HT1080 (cell line): ENCODE results near the gene PJA1. TPM values are rescaled to one million over a fixed set of nuclear protein-coding genes. Genes with fewer than 3 reads are reported as not detected.

Experiments
- DNase-seq: peaks from one replicate; pipeline ENCODE4 v3.0.0-alpha.2; 2015; ENCODE audit warnings: low read depth
- total RNA-seq: library from RNA; depleted of rRNA; stranded (reverse); fragments of >200 nt; shearing (Covaris generic); gene quantifications from 2 replicates; pipeline ENCODE4 v1.2.3, GENCODE V29; 2014

Gene PJA1
- total RNA-seq, 1 experiment from 2014 or later = 12.8 TPM

DNA sequence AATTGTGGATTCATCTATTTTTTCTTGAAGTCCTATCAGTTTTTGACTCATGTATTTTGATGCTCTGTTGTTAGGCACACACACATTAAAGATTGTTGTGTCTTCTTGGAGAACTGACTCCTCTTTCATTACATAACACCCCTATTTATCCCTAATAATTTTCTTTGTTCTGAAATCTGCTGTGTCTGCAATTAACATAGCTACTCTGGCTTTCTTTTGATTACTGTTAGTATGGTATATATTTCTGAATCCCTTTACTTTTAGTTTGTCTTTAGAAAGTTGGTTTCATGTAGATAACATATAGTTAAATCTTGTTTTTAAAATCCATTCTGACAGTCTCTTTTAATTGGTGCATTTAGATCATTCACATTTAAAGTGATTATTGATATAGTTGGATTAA is 5.1 kb upstream of the PJA1 start:
- no peak for DNase-seq

DNA sequence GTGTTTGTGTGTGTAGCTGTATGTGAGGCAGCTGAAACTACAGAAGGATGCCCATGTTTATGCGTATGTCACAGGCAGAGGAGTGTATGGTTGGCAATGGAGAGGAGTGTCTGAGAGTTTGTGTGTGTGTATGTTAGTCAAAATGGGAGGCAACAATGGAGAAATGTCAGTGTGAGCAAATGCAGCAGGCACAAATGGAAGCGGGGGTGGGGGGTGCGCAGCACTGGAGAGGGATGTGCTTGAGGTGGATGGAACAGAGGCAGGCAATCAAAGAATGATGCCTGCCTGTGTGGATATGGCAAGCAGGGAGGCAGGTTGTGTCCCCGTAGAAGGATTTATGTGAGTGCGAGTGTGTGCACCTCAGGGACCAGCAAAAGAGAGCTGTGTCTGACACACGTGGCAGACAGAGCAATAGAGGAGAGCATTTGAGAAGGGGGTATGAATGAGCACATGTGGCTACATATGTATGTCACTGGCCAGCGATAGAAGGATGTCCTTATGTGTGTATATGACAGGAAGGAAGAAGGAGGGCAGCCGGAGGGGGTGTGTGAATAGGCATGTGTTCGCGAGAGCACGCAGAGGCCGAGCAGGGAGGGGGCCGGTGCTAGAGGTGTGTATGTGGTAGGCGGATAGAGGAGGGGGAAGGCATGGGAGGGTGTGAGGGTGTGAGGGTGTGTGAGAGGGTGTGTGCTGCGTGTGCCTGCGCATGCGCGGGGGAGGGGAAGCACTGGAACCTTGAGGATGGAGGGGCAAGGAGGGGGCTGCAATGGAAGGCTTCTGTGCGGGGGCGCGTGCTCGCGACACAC is 1.1 kb downstream of the PJA1 start:
- DNase-seq = no peak

DNA sequence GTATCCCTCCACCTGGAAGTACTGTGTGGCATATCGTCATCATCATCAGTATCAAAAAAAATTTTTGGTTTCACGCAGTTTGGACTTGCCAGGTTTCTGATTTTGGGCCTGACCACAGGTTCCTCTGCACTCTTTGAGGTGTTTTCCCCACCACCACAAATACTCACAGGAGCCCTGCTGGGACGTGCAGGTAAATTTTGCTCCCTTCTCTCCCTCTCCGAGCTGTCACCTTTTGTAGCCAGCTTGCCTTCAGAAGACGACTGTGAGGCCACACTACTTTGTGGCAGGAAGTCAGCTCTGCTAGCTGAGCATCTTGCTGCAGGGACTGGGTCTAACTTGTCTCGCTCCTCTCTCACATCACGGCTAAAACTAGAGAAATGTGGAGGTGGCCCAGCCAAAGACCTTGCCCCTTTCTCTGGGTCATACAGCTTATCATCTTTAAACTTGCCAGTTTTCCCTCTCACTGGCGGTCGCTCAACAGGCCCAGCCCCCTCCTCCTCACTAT is 2.8 kb downstream of the PJA1 start:
- no peak for DNase-seq

DNA sequence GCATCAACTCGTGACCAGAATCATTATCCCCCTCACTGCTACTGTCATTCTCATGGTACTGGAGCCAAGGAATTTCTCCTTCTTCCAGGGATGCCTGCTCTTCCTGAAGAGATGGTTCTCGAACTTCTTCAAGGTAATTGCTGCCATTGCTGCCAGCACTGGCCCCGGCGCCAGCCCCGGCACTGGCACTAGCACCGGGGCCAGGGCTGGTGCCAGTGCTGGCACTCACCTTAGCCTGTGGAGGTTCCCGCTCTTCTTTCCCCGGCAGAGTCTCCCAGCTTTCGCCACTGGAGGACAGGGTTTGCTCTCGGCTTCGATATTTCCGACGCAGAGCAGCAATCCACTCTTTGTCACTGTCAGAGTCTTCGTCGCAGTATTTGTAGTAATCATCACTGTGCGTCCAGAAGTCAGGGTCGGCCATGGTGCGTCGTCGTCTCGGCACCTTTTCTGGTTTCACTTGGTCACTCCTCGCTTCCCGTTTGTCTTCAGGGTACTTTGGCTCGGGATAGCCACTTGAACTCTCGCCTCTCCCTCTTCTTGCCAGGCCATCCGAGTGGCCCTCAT is 3.4 kb downstream of the PJA1 start:
- DNase-seq = no peak

DNA sequence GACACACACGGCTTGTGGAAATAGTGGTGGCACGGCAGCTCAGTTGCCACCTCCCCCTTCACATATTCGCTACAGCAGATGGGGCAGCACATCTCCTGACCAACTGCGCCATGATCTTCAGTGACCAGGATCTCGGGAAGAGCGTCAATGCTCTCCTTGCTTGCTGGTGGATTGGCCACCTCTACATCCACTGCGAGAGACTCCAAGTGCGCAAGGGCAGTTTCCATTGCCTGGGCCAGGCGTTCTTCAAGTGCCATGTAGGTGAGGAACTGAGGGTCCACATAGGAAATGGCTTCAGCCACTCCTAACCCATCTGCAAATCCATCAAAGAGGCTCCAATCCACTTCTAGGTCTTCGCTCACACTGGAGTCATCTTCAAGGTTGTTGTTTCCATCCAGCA is 3.9 kb downstream of the PJA1 start:
- no peak for DNase-seq

DNA sequence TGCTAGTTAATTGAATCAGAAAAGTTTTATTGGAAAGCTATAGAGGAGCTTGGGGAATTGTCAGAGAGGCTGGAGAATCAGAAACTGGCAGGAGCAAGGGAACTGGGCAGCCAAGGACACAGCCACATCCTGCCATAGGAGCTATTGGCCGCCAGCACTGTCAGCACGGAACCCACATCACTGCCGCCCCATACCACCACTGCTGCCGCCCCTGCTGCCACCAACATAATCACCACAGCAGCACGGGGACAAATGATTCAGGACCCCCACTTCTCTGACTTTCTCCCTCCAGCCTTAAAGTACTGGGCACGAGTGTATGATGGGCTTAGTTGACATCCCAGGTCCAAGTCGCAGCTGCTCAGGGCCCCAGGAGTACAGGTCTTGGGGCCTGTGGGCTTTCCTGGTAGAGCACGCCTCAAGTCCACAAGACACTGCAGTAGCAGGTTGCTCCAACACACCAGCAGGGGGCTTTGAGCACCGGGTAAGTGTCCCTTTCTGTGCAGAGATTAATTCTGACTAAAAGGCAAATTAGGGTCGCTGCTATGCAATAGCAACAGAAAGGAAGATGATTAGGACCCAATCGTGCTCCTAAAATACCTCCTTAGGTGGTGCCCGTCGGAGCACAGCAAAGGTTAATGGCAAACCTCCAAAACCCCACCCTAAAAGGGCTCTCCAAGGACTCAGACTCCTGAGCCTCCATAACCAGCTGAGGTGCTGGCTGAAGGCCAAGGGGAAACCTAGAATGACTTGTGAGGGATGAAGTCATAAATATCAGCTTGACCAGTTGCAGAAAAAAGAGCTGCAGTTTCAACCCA is 6.9 kb downstream of the PJA1 start:
- DNase-seq = peak; percentile 56

DNA sequence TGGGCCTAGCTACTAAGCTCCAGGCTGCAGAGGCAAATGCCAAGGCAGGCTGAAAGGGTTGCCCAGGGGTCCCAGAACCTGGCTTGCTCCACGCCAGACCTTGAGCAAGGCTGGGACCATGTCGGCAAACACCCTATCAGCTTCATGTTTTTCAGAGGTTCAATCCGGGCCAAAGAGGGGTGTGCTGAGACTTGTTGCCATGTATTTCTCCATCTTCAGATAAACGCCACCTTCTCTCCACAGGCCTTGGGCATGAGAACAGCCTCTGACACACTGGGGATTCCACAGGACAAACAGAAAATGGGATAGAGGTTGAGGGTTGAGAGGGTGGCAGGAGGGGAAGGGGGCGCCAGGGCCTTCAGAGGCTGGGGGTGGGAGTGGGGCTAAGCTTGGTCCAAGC is 8.6 kb downstream of the PJA1 start:
- no peak for DNase-seq

DNA sequence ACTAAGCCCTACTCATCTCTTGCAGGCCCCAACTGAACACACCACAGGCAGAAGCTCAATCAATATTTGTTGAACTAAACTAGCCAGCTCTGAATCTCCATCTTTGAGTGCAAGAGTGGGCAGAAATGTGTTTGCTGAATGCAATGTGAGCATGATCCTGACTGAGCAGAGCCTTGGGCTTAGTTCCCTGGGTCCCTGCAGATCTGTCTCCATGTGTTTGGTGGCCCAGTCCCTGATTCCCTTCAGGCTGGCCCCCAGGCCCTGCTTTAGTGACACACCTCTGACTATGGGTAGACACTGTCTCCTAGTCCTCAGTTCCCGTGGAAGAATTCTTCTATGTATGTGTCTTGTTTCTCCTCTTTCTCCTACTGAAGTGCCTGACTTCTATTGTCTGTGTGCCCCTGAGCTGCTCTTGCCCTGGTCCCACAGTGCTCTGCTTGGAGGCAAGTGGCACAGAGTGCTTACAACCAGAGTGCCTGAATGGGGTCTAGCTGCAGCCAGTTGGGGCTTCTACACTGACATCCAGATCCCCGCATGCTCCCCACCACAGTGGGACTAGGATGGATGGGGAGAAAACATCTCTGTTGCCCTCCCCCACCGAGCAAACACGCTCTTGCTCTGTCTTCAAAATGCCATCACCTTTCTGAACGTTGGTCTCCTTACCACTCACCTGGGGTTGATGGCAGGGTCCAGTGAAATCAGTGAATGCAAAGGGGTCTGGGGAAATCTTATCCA is 9.3 kb downstream of the PJA1 start:
- DNase-seq = no peak

DNA sequence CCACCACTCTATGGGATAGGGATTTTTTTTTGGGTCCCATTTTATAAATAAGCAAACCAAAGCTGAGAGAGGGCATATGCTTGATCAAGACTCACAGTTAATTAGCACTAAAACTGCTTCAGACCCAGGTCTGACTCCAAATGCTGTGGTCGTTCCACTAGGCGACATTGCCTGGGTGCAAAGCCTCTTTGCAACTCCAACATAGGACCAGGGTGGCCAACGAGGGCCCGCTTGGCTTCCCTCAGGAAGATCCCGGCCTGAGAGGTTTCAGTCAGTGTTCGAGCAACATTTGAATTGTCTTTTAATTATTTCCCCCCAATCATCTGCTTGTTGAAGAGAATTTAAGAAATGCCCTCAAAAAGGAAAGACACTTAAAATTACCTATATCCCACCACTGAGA is 11.2 kb downstream of the PJA1 start:
- DNase-seq = no peak

DNA sequence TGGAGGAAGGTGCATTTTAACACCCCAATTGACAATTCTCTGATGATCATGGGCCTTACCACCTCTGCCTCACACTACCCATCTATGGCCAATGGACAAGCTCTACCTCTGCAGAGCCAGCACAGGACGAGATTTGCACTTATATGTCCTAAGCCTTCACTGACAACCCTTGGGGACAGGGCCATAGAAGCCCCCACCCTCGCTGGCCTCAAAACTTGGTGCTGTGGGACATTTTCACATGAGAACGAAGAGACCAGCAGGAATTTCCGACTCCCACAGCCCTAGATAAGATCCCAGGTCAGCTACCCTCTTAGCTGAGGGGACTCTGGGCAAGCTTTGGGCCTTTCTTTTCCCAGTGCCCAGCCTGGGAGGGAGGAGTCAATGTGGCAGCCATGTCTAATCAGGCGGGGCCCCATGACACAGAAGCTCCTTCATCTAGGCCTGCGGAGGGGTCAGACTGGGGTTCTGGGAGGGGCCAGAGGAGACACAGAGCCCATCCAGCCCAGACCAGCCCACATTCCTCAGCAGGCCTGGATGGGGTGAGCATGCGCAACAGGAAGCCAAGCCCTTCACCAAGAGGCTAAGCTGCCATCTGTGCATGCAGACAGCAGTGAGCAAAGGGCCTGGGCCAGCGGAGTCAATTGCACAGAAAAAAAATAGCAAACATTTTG is 12.1 kb downstream of the PJA1 start:
- DNase-seq = no peak

DNA sequence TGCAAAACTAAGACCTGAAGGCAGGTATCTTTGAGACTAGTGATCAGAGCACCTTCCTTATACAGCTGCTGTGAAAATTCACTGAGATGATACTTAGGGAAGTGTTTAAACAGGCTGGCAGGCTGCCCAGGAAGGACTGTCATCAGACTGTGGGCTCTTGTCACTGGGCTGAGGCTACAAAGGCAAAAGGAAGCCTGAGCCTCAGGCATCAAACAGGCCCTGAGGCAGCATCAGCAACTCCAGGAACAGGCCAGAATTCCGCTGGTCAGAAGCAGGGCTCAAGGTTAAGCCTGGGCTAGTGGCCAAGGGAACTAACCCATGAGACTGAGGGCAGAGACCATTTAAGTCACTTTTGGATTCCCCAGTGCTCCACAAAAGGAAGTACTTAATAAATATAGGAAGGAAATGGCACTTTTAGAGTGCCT is 12.8 kb downstream of the PJA1 start:
- no peak for DNase-seq

DNA sequence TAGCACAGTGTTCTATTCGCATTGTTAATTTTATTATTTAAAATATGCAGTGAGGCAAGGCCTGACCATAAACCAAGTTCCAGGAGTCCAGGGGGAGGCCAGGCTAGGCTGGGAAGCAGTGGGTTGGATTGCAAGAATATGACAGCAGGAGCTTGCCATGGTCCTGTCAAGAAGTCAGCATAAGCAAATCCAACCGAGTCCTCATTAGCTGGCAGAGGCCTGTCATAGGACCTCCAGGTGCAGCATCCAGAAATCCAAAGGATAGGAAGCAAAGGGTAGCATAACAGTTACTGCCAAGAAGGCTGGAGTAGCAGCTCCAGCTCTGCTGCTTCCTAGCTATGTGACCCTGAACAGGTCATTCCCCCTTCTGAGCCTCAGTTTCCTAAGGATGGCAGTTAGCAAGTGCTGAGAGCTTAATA is 13.4 kb downstream of the PJA1 start:
- DNase-seq = no peak

DNA sequence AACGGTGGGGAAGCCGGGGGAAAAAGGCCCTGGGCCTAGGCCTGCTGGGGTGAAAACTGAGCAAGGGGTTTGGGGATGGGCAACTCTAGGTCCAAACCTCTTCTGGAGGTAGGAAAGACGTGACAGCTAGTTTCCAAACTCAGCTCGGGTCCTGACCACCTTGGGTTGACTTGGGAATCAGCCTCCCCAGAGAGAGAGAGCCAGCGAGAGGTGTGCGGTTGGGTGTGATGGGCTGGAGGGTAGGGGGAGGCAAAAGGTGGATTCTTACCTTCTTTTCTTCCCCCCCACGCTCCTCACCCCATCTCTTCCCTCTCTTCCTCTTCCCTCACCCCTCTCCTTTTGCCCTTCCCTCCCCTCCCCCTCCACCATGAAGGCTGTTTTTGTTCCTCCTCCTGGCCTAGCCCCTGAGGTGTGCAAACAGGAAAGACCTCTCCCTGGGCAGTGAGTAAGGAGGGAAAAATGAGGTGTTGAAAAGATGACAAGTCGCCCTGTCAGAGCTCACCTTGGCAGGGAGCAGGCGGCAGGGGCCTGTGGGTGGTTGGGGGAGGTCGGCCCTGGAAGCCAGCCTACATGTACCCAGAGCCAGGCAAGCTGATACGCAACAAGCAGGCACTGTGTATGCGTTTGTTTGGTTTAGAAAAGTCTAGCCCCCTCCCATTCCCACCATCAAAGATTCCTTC is 14.8 kb downstream of the PJA1 start:
- DNase-seq = no peak

DNA sequence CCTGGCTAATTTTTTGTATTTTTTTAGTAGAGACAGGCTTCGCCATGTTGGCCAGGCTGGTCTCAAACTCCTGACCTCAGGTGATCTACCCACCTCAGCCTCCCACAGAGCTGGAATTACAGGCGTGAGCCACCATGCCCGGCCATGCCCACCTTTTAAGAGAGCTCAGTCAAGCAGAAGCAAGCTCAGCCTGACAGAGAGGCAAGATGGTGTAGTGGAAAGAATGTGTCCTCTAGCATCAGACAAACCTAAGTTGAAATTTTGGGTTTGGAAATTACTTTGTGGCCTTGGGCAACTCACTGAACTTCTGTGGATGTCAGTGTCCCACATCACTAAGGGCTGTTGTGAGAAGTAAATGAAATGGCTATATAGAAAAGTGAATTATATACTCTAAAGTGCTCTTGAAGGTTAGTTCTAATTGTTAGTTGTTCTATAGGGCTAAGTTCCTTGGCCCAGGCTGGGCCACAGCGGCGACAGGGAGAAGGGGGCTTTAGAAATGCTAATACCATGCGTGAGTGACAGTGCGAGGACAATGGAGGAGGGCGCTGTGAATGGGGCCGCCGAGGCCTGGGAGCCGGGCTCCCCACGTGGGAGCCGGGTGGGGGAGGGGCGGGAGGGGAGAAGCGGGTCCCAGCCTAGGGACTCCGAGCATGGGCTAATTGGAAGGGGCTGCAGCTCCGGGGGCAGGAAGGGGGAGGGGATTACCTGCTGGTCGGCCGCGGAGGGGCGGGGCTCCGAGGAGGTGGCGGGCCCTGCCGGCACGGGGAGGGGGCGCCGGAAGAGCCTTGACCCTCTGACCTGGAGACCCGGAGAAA is 15.6 kb downstream of the PJA1 start:
- DNase-seq = no peak

DNA sequence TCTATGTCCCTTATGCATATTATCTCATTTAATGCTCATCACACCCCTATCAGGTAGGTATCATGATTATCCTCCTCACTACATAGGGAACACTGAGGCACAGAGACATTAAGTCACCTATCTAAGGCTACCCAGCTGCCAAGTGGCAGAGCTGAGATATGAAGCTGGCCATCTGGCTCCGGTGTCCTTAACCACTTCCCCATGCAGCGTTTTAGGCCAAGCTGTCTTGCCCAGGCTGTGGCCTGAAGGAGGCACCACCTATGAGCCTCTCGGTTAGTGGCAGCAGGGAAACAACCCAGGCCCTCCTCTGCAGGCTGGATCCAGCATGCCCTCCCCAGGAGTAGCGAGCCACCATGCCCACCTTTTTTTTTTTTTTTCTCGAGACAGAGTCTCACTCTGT is 16.3 kb downstream of the PJA1 start:
- DNase-seq = no peak

DNA sequence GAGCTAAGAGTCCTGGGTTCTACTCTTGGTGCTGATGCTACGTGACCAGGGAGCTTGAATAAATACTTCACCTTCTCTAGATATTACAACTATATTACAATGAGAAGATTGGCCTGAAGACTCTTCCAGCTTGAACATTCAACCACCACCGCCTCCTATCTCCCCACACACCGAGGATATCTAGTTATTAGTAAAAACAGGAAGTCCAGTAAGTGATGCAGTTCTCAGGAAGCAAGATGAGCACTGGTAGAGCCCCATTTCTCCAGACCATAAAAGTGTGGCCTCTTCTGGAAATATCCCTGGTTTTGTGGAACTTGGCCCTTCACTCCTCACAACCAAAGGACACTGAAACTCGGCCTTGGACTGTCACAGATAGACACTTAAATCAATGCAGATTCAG is 18.5 kb downstream of the PJA1 start:
- DNase-seq = no peak

DNA sequence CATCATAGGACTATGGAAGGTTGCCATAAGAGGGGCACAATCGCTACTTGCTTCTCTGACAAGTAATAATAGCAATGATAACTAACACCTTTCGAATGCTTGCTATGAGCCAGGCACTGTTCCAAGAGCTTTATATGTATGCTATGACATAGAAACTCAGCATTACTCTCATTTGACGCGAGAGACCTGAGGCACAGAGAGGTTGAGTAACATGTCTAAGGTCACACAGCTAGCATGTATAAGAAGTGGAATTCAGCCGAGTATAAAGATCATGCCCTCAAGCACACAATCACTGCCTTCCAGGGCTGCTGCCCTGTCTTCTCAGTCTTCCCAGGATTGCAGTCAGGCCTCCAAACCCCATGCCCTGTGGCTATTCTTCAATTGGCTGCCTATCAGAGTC is 19.5 kb downstream of the PJA1 start:
- DNase-seq = no peak

DNA sequence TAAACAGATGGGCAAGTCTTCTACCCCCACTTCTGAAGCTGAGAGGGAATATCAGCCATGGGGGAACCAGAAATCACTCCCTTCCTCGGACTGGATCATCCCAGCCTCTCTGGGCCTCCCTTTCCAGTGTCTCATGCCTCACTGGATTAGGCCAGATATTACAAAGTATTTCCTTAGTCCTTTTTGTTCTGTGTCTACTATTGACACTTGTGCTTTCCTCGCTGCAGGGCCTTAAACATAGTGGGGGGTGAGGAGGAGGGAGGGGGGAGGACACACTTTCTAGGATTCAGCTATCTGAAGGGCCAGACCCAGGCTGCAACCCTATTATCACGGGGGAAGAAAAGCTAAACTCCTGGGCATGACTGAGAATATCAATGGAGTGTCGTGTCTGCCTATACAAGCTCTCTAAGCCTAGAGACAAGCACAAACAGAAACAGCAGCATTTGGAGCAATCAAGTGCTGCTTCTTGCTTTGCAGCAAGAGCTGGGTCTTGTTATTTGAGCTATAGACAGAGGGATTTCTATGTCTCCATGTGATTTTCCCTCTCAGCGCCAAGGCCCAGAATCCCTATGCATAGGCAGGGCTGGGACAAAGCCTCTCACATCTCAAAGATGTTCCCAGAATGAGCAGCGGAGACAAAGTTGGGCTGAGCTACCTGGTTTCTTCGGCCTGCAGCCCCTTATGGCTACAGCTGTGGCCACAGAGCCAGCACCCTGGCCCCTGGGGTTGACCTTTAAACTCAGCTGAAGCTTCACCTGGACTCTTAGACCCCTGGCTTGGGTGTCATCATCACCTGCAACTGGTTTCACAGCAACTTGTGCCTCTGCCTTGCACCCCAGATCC is 20.2 kb downstream of the PJA1 start:
- DNase-seq = no peak

DNA sequence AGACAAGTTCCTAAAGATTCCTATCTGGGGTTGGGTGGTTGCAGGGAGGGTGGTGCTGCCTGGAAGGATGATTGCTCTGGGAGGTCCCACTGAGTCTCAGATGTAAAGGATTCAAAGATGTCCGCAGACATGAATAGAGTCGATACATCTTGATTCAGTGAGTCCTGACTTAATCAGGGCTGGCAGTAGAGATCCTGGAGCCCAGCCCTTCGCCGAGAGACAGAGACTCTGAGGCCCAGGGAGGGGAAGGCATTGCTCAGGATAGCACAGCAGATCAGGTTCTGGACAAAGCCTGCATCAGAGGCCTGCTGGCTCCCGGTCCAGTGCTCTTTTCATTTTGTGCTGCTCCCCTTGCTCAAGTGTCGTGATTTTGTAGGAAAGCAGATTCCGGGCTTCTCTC is 21.7 kb downstream of the PJA1 start:
- no peak for DNase-seq
